KMS-11 (cell line): Measurements from ENCODE around the gene BAZ1B.
"Not testable (repeated sequence)": the region's sequence is repeated elsewhere in the genome, so short reads cannot be mapped to it uniquely, and the experiment has no call there.

Source experiments
- H2AFZ ChIP-seq: fragments of 200-600 bp; sonication (generic); 2 replicates; pipeline ENCODE4 v1.6.1; 2016; ENCODE audit warnings: antibody characterized with exemption, mixed run types, low read depth
- H3K27ac ChIP-seq: fragments of 200-600 bp; sonication (generic); 2 replicates; pipeline ENCODE4 v1.6.1; 2016; ENCODE audit warnings: mild to moderate bottlenecking, mixed run types
- H3K27me3 ChIP-seq: fragments of 200-600 bp; sonication (generic); 2 replicates; pipeline ENCODE4 v1.6.1; 2017; ENCODE audit warnings: mild to moderate bottlenecking, low read depth, mixed run types, moderate library complexity; ENCODE audit not compliant: insufficient read depth
- H3K36me3 ChIP-seq: fragments of 200-600 bp; sonication (generic); 2 replicates; pipeline ENCODE4 v1.6.1; 2017; ENCODE audit warnings: mild to moderate bottlenecking, mixed run types; ENCODE audit not compliant: insufficient read depth
- H3K4me1 ChIP-seq: fragments of 200-600 bp; sonication (generic); 2 replicates; pipeline ENCODE4 v1.6.1; 2016; ENCODE audit warnings: mild to moderate bottlenecking, low read depth, mixed run types; ENCODE audit not compliant: poor library complexity, severe bottlenecking
- H3K4me2 ChIP-seq: fragments of 200-600 bp; sonication (generic); 2 replicates; pipeline ENCODE4 v1.7.0; 2016; ENCODE audit warnings: mild to moderate bottlenecking, mixed run types
- H3K4me3 ChIP-seq: fragments of 200-600 bp; sonication (generic); IDR thresholded peaks from 2 replicates; pipeline ENCODE4 v1.6.1; 2017; ENCODE audit warnings: low read depth, low read length, mixed read lengths; ENCODE audit not compliant: insufficient read depth
- H3K79me2 ChIP-seq: fragments of 200-600 bp; sonication (generic); 2 replicates; pipeline ENCODE4 v1.6.1; 2016; ENCODE audit warnings: low read depth, mixed run types; ENCODE audit not compliant: insufficient read depth
- H3K9ac ChIP-seq: fragments of 200-600 bp; sonication (generic); 2 replicates; pipeline ENCODE4 v1.6.1; 2016; ENCODE audit warnings: mild to moderate bottlenecking, mixed run types
- H4K20me1 ChIP-seq: fragments of 200-600 bp; sonication (generic); 2 replicates; pipeline ENCODE4 v1.6.1; 2016; ENCODE audit warnings: mild to moderate bottlenecking, mixed run types; ENCODE audit not compliant: insufficient read depth
- CTCF ChIP-seq: fragments of 200-600 bp; sonication (generic); conservative IDR thresholded peaks from 2 replicates; pipeline ENCODE4 v1.6.1; 2017; ENCODE audit warnings: low read depth, mild to moderate bottlenecking, antibody characterized with exemption, low read length, moderate library complexity, mixed read lengths

Gene BAZ1B

GRCh38 chr7:73507556-73507955 lies 14.5 kb downstream of the BAZ1B start:
- Histone ChIP-seq H3K4me3 (no peak overlapping the region), H2AFZ (no peak overlapping the region), H3K79me2 (peaks cover 88% of the 10 kb centered on the region), H3K27ac (no peak overlapping the region), H3K9ac (no peak overlapping the region), H3K27me3 (no peaks in the 10 kb centered on the region), H4K20me1 (peaks cover 26% of the 10 kb centered on the region), H3K36me3 (peaks cover 46% of the 10 kb centered on the region; the same call in 1 of the 2 replicates), H3K4me1 (no peaks in the 10 kb centered on the region), H3K4me2 (no peak overlapping the region)
- no peak for TF ChIP-seq CTCF

GRCh38 chr7:73504920-73505319 lies 17.2 kb downstream of the BAZ1B start:
- Histone ChIP-seq H3K4me1 (no peaks in the 10 kb centered on the region), H3K79me2 (peaks cover 76% of the 10 kb centered on the region), H3K4me3 (no peak overlapping the region), H3K27me3 (no peaks in the 10 kb centered on the region), H2AFZ (no peak overlapping the region), H3K9ac (no peak overlapping the region), H4K20me1 (peaks cover 5% of the 10 kb centered on the region), H3K36me3 (peaks cover 62% of the 10 kb centered on the region; the same call in 1 of the 2 replicates), H3K4me2 (no peak overlapping the region), H3K27ac (no peak overlapping the region)
- no peak for TF ChIP-seq CTCF

DNA sequence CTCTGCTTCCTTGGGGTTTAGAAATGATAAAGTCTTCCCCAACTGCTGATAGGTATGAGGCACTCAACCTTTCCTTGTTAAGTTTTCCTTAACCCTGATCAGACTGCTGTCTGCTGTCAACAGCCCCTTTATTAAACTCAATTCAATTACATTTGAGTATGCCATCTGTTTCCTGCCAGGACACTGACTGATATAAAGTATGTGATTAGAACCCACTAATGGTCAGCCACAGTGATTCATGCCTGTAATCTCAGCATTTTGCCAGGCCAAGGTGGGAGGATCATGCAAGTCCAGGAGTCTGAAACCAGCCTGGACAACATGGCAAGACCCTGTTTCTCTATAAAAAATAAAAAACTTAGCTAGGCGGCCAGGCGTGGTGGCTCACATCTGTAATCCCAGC lies 18.1 kb downstream of the BAZ1B start:
- Histone ChIP-seq H2AFZ (no peak overlapping the region), H3K4me2 (no peak overlapping the region), H3K4me3 (no peak overlapping the region), H3K36me3 (peaks cover 67% of the 10 kb centered on the region; the same call in 1 of the 2 replicates), H3K27me3 (no peaks in the 10 kb centered on the region), H4K20me1 (peaks cover 5% of the 10 kb centered on the region), H3K9ac (no peak overlapping the region), H3K27ac (no peak overlapping the region), H3K4me1 (no peaks in the 10 kb centered on the region), H3K79me2 (peaks cover 70% of the 10 kb centered on the region)
- TF ChIP-seq CTCF, result no peak

DNA sequence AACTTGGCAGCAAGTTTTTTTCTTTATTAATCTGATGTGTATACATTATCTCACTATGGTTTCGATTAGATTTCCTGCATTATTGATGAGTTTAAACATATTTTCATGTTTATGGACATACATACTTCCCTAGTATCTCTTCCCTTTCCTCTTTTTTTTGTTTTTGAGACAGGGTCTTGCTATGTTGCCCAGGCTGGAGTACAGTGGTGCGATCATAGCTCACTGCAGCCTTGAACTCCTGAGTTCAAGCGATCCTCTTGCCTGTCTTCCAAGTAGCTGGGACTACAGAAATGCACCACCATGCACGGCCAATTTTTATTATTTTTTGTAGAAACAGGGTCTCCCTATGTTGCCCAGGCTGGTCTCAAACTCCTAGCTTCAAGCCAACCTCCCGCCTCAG lies 18.9 kb downstream of the BAZ1B start:
- Histone ChIP-seq H2AFZ (no peak overlapping the region), H3K79me2 (peaks cover 67% of the 10 kb centered on the region), H3K27me3 (no peaks in the 10 kb centered on the region), H3K4me2 (no peak overlapping the region), H3K4me1 (no peaks in the 10 kb centered on the region), H3K4me3 (no peak overlapping the region), H3K9ac (no peak overlapping the region), H3K27ac (no peak overlapping the region), H4K20me1 (peaks cover 5% of the 10 kb centered on the region), H3K36me3 (peaks cover 62% of the 10 kb centered on the region; the same call in 1 of the 2 replicates)
- no peak for TF ChIP-seq CTCF

GRCh38 chr7:73496626-73497025 lies 25.5 kb downstream of the BAZ1B start:
- H3K36me3 ChIP-seq, result peaks cover 57% of the 10 kb centered on the region; the same call in 1 of the 2 replicates
- no peaks in the 10 kb centered on the region for H3K27me3 ChIP-seq
- H2AFZ ChIP-seq, result no peak overlapping the region
- no peak overlapping the region for H3K27ac ChIP-seq
- no peak for TF ChIP-seq CTCF
- H3K4me1 ChIP-seq, result no peaks in the 10 kb centered on the region
- no peak overlapping the region for H3K4me2 ChIP-seq
- H4K20me1 ChIP-seq, result no peaks in the 10 kb centered on the region
- no peak overlapping the region for H3K9ac ChIP-seq
- peaks cover 70% of the 10 kb centered on the region; the same call in 1 of the 2 replicates for H3K79me2 ChIP-seq
- no peak overlapping the region for H3K4me3 ChIP-seq

GRCh38 chr7:73495507-73495906 lies 26.6 kb downstream of the BAZ1B start:
- Histone ChIP-seq H3K79me2 (peaks cover 73% of the 10 kb centered on the region; the same call in 1 of the 2 replicates), H3K36me3 (peaks cover 49% of the 10 kb centered on the region; the same call in 1 of the 2 replicates)
- H4K20me1 ChIP-seq, H2AFZ ChIP-seq, H3K4me2 ChIP-seq, H3K4me1 ChIP-seq, H3K9ac ChIP-seq, H3K27me3 ChIP-seq, H3K4me3 ChIP-seq, H3K27ac ChIP-seq: not testable (repeated sequence)
